SK-N-SH (cell line): ENCODE measurements around the gene BCR.

Source experiments
- CTCF ChIP-seq: fragments of 200-600 bp; sonication (generic); IDR thresholded peaks from 2 replicates; pipeline ENCODE4 v1.6.1; 2017; ENCODE audit warnings: antibody characterized with exemption, mild to moderate bottlenecking, moderate library complexity
- RAD21 ChIP-seq: IDR thresholded peaks from 2 replicates; pipeline ENCODE4 v1.6.1; 2012; ENCODE audit warnings: mild to moderate bottlenecking, low read length

GRCh38 chr22:23187871-23188700, 7.8 kb downstream of the BCR start:
- TF ChIP-seq CTCF (no peak), RAD21 (no peak)
